Right renal pelvis (tissue), 4 donors: Measurements from ENCODE around the gene MEX3C. TPM values are rescaled to one million over a fixed set of nuclear protein-coding genes. Genes with fewer than 3 reads are reported as not detected.

ENCODE experiments used
- DNase-seq, 4 donors: peaks; one replicate each; pipeline ENCODE4 v3.0.0-alpha.2; 2013; ENCODE audit warnings: low read depth in 4 of 4, low spot score in 3 of 4, missing footprints in 1 of 4
- polyA plus RNA-seq, 4 donors: library from polyadenylated mRNA; unstranded; fragments of 120-200 nt; gene quantifications; one replicate each; pipeline ENCODE4 v1.2.1, GENCODE V29; 2013; ENCODE audit not compliant: insufficient read length in 4 of 4

MEX3C gene
- polyA plus RNA-seq, 4 donors: 61.5 to 84.1 (median 79.9) TPM

DNA sequence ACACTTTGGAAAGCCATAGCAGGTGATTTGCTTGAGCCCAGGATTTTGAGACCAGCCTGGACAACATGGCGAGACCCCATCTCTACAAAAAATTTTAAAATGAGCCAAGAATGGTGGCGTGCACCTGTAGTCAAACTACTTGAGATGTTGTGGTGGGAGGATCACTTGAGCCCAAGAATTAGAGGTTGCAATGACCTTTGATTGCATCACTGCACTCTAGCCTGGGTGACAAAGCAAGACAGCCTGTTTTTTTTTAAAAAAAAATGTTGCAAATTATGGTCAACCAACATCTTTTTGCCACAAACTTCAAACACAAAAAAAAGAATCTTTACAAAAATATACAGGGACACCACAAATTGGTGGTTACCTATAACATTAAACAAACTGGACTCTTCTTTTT is 40.3 kb downstream of the MEX3C start:
- no peak for DNase-seq

DNA sequence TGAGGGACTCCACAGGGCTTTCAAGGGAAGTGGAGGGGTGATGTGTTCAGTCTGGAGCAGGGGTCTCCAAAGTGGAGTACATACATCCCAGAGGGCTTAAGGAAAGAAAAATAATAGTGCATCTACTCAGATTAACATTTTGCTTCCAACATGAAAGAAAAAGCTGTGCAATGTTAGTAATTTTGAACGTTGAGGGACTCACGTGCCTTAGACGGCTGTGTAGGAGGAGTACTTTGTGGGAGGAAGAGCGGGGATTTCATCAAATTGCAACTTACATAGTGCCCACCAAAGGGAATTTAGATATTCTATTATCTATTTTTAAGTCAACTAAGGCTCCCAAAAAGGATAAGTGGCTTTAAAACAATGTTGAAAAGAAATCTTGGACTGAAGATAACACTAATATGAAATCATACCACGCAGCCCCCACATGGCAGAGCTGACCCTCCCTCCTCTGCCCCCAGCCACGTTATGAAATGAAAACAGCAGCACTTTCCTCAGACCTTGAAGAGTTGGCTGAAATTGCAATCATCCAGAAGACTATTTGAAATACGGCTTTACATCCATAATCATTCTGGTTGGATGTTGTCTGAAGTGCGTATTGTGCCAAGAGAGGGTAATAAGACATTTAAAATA is 42.9 kb downstream of the MEX3C start:
- no peak for DNase-seq

DNA sequence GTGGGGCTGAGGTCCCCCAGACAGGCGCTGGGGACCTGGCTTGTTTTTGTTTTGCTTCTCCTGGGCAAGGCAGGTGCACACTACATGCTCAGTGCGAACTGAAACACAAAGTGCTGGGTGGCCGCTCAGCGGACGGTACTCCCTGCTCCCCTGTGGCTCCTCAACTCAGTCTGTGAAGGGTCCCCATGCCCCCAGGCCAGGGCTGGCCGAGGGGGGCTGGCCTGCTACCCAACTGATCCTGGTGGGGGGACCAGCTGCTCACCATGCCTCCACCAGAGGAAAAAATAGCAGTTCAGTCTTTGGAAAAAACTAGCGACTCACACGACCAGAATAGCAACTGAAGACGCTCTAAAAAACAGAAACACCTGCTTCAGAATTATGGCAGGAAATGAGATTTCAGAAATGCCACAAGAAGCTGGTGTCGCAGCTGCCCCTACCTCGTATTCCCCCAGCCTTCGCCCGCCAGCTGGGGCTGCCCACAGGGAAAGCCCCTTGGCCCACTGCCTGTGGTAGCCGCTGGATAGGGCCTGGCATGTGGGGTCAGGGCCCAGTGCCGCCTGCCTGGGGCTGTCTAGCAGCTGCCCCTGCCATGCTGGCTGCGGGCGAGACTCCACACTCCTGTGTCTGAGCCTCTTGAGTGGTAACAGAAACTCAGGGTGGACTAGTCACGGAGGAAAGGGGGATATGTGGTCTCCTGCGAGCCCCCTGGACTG is 43.7 kb downstream of the MEX3C start:
- no peak for DNase-seq

DNA sequence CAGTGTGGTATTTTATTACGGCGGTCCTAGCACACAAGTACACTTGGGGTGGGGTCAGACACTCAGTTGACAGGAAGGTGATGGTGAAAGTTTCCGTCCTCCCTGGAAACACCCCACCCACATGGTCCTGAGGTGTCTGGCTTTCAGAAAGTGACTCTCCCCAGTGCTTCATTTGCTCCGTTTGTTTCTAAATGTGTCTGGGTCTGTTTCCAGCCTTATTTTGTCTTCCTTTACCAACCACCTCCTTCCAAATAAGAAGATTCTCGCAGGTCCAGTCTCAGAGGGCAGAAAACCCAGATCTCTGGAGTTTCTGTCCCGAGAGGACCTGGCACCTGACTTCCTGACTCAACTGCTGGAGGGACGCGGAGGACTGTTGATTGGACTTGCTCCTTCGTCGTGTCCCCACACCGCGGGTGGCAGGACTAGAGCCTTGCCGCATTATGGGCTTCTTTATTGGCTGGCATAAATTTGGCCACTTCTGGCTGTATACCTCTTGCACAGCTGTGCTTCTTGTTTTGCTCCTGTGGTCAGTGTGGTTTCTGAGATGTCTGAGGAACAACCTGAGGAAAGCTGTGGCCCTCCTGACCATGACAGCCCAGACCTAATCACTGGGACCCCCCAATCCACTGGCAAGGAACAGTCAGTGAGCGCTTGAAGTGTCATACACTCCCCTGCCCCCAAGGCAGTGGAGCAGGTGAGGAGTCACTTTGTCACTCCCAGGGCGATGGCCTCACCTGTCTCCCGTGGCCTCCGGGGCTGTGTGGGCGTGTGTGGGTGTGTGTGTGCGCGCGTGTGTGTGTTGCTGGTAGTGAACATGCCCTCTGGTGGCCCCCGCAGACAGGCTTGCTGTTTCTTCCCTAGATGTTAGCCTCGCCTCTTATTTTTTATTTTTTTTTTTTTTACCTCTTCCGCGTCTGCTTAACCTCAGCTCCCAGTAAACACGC is 45.6 kb downstream of the MEX3C start:
- DNase-seq: no peak

DNA sequence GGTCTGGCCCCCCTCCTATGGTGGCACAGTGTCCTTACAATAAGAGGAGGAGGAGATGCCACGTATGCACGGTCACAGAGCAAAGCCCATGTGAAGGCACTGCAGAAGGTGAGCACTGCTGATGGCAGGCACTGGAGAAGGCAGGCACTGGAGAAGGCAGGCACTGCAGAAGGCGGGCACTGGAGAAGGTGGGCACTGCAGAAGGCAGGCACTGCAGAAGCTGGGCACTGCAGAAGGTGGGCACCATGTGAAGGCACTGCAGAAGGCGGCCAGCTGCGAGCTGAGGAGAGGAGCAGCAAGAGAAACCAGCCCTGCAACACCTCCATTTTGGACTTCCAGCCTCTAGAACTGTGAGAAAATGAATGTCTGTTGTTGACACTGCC is 46.3 kb downstream of the MEX3C start:
- DNase-seq: no peak

DNA sequence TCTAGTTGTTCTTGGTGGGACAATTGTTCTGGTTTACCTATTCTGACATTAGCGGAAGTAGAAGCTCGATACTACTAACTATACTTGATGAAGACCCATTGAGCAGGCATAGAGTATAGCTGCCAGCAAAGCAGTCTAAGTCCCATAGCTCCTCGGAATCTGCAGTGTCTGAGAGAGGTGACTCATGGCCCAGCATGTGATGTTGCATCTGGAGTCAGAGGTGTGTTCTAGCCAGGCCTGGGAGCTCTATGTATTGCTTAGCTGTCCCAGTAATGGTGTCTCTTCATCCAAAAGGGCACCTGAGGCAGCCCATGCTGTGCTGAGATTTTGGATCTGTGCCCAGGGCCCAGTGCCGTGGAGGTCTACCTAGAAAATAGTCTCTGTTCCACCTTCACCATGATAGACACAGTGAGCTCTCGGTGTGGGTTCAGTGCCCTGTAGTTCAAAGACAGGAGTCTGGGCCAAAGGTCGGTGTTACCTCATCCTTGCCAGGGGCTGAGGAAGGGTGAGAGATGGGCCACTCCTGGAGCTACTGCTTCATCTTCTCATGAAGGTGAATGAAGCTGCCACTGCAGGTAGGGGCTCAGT is 47.3 kb downstream of the MEX3C start:
- no peak for DNase-seq

DNA sequence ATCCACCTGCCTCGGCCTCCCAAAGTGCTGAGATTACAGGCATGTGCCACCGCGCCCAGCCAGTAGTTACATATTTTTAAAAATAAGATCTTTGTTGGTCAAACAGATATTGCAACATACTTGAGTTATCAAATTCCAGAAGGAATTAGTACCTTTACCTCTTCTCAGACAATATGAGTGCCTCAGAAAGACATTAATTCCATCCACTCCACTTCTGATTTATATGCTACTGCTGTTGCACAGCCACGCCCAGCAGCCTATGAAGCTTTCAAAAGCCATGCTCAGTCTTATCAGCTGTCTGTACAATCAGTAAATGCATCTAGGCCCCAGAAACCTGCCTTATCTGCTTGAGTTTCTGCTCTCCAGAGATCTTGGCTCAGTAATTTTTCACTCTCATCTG is 47.8 kb downstream of the MEX3C start:
- no peak for DNase-seq

DNA sequence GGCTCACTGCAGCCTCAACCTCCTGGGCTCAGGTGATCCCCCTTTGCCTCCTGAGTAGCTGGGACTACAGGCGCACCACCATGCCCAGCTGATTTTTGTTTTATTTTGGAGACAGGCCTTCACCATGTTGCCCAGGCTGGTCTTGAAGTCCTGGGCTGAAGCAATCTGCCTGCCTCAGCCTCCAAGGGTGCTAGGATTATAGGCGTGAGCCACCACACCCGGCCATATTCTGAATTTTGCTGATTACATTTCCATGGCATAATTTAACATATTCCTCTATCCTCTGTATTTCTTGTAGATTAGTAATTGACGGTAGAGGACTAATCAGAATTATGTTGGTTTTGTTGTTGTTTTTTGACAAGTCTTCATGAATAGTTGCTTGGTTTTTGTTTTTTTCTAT is 50.6 kb downstream of the MEX3C start:
- DNase-seq: no peak

DNA sequence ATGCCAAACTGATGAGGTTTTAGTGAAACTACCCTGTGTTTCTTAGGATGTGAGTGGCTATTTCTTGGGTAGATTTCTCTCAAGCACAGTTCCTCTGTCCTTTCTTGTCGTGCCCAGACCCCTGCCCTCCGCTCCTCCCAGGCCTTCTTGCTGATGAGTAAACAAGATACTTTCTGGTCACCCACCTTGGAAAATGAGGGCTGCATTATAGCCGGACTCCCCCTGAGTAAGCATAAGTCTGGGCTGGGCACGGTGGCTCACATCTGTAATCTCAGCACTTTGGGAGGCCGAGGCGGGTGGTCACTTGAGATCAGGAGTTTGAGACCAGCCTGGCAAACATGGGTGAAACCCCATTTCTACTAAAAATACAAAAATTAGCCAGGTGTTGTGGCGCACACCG is 58.5 kb downstream of the MEX3C start:
- no peak for DNase-seq

DNA sequence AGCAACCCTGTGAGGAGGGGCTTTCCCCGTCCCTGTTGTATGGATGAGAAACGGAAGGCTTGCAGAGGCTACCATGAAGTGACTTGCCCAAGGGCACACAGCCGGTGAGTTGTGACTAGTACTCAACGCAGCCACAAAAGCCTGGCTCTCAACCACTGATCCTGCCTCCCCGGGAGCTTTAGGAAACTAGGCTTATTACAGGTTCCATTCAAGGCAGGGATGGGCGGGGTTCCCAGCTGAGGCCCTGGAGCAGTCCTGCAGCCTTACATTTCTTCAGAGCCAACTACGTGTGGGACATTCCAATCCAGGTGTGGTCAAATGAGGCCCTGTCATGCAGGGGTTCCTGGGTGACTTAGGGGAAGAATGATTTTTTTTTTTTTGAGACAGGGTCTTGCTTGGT is 59.6 kb downstream of the MEX3C start:
- no peak for DNase-seq

DNA sequence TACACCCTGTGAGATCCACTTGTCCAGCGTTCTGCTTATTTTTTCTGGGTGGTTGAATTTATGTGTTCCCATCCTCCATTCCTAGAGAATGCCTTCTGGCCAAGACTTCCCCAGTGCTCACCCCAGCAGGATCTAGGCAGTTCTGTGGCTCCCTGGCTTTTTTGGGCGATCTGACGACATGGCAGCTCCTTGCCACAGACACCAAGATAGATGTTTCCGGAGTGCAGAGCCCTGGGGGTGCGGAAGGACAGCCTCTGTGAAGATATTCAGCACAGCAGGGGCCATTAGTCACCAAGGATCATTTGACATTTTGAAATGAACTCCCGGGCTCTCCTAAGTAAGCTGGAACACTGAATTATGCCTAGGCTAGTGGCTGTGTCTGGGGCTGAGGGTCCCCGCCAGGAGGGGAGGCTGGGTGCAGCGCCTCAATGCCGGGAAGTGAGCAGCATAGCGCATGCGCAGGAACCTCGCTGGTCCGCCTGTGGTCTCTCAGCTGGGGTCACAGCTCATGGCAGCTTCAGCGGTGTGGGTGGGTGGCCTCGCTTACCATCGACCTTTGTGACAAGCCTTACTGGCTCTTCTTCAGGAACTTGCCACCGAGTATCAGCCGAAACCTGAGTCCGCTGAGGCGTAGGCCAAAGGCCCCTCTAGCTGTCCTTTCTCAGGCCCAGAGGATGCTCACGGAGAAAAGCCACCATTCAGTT is 60.3 kb downstream of the MEX3C start:
- DNase-seq: no peak

DNA sequence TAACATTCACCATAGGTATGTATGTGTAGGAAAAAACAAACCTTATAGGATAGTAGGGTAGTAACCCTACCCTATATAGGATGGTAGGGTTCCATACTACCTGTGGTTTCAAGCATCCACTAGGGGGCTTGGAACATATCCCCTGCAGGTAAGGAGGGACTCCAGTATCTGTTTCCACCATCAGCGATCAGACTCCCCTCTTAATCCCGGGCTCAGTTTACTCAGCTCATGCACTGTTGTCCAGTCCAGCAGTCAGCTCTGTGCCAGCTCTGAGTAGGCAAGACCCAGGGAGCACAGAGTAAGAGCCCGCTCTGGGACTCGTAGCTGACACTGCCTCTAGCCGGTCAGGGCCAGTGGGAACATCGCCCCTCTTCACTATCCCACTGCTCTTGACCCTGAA is 61.7 kb downstream of the MEX3C start:
- no peak for DNase-seq

DNA sequence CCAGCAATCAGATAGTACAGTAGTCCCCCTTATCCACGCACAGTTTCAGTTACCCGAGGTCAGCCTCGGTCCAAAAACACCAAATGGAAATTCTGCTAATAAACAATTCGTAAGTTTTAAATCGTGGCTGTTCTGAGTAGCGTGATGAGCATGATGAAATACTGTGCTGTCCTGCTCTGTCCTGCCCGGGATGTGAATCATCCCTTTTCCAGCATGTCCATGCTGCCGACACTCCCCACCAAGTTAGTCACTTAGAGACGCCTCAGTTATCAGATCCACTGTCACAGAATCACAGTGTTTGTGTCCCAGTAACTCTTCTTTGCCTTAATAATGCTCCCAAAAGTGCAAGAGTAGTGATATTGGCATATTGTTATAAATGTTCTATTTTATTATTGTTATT is 62.1 kb downstream of the MEX3C start:
- DNase-seq: no peak

DNA sequence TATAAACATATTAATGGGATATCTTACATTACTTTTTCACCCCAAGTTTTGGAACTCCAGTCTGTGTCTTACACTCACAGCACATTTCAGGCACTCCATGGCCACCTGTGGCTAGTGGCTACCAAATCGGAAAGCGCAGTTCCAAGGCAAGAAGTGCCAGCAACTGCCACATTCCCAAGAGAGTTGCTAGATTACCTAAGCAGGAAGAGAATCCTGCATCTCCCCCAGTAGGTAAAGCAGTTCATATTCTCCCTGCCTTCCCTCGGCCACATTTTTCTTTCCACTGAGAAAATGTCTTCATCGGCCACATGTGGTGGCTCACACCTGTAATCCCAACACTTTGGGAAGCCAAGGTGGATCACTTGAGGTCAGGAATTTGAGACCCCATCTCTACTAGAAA is 62.8 kb downstream of the MEX3C start:
- no peak for DNase-seq

DNA sequence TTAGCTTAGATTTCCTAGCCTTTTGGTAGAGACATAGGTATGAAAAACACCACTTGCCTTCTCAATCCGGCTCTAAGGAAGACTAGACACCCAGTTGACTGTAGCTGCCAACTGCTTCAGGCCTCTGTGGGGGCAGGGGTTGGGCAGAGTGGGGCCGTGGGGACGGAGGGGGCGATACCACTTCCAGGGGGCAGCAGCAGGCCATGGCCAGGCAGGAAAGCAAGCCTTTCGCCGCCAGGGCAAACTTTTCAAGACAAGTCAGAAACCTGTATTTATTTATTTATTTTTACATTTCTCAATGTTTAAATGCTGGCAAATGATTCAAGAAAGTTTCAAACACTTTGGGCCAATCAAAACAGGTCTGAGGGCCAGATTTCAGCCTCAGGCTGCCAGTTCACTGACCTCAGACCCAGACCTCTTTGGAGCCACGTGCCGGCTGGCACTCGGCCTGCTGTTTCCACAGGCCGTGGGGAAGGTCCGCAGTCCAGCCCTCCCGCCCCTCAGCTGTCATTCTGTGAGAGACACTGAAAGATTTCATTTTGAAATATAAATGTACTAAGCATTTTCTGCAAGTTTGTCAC is 63.8 kb downstream of the MEX3C start:
- no peak for DNase-seq

DNA sequence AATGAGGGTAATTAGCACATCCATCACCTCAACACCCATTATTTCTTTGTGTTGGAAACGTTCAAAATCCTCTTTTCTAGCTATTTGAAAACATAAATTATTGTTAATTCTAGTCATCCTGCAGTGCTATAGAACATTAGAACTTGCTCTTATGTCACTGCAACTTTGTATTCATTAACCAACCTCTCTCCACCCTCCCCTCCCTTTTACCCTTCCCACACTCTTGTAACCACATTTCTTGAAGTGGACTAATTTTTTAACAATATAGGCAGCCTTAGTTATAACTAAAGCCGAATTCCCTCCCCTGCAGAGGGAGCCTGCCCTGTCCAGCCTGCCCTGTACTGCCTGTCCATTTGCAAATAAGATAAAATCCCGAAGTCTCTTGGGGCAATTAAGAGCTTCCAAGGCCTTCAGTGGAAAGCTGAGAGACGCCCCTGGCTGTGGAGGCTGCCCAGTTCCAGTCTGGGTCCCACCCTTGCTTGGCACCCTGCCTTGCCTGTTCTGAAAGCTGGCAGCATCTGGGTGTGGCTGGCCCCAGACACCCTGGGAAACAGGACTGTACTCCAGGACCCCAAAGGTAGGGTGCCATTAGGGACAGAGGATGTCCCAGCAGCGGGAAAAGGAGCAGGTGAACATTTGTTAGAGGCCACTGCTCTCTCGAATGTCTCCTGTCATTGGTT is 65.1 kb downstream of the MEX3C start:
- no peak for DNase-seq

DNA sequence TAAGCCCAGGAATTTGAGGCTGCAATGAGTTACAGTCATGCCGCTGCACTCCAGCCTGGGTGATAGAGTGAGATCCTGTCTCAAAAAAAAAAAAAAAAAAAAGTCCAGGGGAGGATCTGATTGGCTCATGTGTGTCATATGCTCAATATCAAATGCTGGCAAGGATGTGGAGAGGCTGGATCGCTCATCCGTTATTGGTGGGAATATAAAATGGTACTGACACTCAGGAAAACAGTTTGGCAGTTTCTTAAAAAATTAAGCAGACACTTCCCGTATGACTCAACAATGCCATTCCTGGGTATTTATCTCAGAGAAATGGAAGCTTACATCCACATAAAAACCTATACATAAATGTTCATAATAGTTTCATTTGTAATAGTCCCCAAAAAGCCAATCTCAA is 68.9 kb downstream of the MEX3C start:
- no peak for DNase-seq

DNA sequence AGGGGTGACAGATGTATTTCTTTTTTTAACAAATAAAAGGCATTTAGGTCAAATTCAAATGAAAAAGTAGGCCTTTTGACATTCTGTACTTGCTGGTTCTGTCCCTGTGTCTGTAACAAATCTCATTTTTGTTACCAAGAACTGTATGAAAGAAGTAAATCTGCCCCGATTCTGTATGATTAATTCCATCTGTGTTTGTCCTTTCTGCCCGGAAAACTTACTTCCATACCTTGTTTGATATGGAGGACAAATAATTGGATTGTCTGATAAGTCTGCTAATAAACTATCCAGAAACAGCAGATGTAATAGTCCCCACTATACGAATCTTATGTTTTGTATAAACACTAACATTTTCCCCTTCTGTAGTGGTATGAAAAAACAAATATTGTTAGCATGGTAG is 69.8 kb downstream of the MEX3C start:
- DNase-seq: no peak

DNA sequence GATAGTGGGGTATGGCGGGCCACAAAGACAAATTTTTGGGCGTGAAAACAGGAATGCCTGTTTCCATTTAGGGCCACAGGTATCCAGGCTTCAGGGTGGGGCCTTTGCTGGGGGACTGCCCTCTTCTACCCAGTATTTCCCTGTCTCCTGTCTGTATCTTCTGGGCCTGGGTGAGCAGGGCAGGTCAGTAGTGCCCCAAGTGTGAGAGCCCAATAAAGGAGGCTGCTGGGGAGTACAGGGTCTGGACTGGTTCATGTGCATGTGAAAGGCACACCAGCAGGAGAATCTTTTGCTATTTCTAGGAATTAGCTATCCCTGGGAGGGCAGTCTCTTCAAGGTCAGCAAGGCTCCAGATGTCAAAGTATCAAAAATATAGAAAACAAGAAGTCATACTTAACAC is 71.5 kb downstream of the MEX3C start:
- no peak for DNase-seq
